Raji (cell line): Measurements from ENCODE around the gene AGBL1.

ENCODE experiments used
- POLR2A ChIP-seq: IDR thresholded peaks from 2 replicates; pipeline ENCODE4 v1.6.1; 2011; ENCODE audit warnings: low read depth, low read length, control low read depth; ENCODE audit not compliant: insufficient read depth

The AGBL1 gene

GRCh38 chr15:86494475-86494874 is 414.8 kb downstream of the AGBL1 start:
- TF ChIP-seq POLR2A = no peak

- no peak for TF ChIP-seq POLR2A
Measured at GRCh38 chr15:86502301-86502700, 422.6 kb downstream of the AGBL1 start.

- TF ChIP-seq POLR2A = no peak
Measured at GRCh38 chr15:86505951-86506350, 426.3 kb downstream of the AGBL1 start.

GRCh38 chr15:86506401-86506800 is 426.7 kb downstream of the AGBL1 start:
- TF ChIP-seq POLR2A = no peak

- no peak for TF ChIP-seq POLR2A
Measured at GRCh38 chr15:86515625-86516024, 436.0 kb downstream of the AGBL1 start.

GRCh38 chr15:86522721-86523120 is 443.1 kb downstream of the AGBL1 start:
- no peak for TF ChIP-seq POLR2A

- no peak for TF ChIP-seq POLR2A
Measured at GRCh38 chr15:86526938-86527690, 447.4 kb downstream of the AGBL1 start.

GRCh38 chr15:86538141-86538540 is 458.5 kb downstream of the AGBL1 start:
- TF ChIP-seq POLR2A = no peak

GRCh38 chr15:86540840-86541467 is 461.3 kb downstream of the AGBL1 start:
- no peak for TF ChIP-seq POLR2A

GRCh38 chr15:86541540-86541939 is 461.9 kb downstream of the AGBL1 start:
- no peak for TF ChIP-seq POLR2A

GRCh38 chr15:86550075-86550474 is 470.4 kb downstream of the AGBL1 start:
- TF ChIP-seq POLR2A = no peak

GRCh38 chr15:86553108-86553507 is 473.4 kb downstream of the AGBL1 start:
- no peak for TF ChIP-seq POLR2A

- no peak for TF ChIP-seq POLR2A
Measured at GRCh38 chr15:86555098-86555497, 475.4 kb downstream of the AGBL1 start.

- TF ChIP-seq POLR2A = no peak
Measured at GRCh38 chr15:86555939-86556338, 476.3 kb downstream of the AGBL1 start.

- TF ChIP-seq POLR2A = no peak
Measured at GRCh38 chr15:86556396-86557017, 476.8 kb downstream of the AGBL1 start.

GRCh38 chr15:86557018-86557550 is 477.4 kb downstream of the AGBL1 start:
- no peak for TF ChIP-seq POLR2A
